Measurements from ENCODE around the gene MTPN.

The MTPN gene

DNA sequence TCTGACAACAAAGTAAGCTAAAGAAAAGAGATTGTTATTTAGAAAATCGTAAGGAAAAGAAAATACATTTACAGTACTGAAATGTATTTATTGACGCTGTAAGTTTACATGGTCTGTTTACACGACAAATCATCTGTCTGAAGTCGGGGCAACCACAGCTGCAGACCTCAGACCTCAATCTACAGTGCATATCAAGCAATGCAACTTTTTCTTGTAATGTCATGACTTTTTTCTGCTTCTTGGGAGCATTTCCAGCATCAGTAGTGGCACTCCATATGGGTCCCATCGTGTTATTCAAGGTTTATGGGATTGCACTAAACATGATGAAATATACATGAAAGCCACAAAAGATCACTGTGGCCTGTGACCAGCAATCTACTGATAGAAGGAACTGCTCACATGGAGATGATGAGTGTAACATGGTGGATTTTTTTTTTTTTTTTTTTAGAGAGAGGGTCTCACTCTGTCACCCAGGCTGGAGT is 77.1 kb downstream of the MTPN start:
- H3K27me3 ChIP-seq (ENCODE audit: insufficient read depth, insufficient read length): no peaks in the 10 kb centered on the region
- no peak for DNase-seq (ENCODE audit: low read depth, low spot score)
- H3K9me3 ChIP-seq (ENCODE audit: insufficient read depth, low read length): no peaks in the 10 kb centered on the region
- TF ChIP-seq SUZ12 (IDR thresholded peaks at IDR 0.05; ENCODE audit: extremely low read depth, insufficient read depth, insufficient read length) (no peak), ZNF274 (IDR thresholded peaks at IDR 0.05; ENCODE audit: low read depth, low read length) (no peak), YY1 (IDR thresholded peaks at IDR 0.05; ENCODE audit: insufficient read depth, insufficient read length) (no peak)
- H3K9ac ChIP-seq (ENCODE audit: insufficient read length, low read depth): no peak overlapping the region
- H3K4me1 ChIP-seq (ENCODE audit: insufficient read depth, insufficient read length): no peaks in the 10 kb centered on the region
- no peaks in the 10 kb centered on the region for H3K36me3 ChIP-seq (ENCODE audit: insufficient read depth, insufficient read length, low read length)
- no peak overlapping the region for H3K4me3 ChIP-seq (ENCODE audit: insufficient read length, low read depth)

DNA sequence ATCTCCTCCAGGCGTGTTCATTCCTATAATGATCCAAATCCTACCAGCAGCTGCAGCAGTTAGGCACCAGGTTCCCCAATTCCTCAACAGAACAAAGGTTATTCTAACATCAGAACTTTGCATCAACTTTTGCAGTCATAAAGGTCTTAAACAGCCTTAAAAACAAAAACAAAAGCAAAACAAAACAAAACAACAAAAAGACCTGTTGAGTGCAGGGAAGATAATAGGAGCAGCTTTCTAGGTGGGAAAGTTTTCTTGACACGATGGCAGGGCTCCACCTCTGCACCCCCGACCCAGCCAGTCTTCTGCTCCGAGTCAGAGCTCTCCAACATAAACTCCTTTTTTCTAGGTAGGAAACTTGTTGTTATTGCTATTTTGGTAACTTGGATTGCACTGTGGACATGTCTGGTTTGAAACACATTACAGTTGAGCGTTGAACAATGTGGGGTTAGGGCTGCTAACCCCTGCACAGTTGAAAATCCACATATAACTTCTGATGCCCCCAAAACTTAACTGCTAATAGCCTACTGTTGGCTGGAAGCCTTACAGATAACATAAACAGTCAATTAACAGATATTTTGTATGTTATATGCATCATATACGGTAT is 77.6 kb downstream of the MTPN start:
- Histone ChIP-seq H3K9me3 (ENCODE audit: insufficient read depth, low read length) (no peaks in the 10 kb centered on the region), H3K36me3 (ENCODE audit: insufficient read depth, insufficient read length, low read length) (no peaks in the 10 kb centered on the region), H3K4me1 (ENCODE audit: insufficient read depth, insufficient read length) (no peaks in the 10 kb centered on the region), H3K27me3 (ENCODE audit: insufficient read depth, insufficient read length) (no peaks in the 10 kb centered on the region), H3K4me3 (ENCODE audit: insufficient read length, low read depth) (no peak overlapping the region), H3K9ac (ENCODE audit: insufficient read length, low read depth) (no peak overlapping the region)
- no peak for DNase-seq (ENCODE audit: low read depth, low spot score)
- TF ChIP-seq YY1 (IDR thresholded peaks at IDR 0.05; ENCODE audit: insufficient read depth, insufficient read length): no peak
- TF ChIP-seq ZNF274 (IDR thresholded peaks at IDR 0.05; ENCODE audit: low read depth, low read length): no peak
- no peak for TF ChIP-seq SUZ12 (IDR thresholded peaks at IDR 0.05; ENCODE audit: extremely low read depth, insufficient read depth, insufficient read length)

DNA sequence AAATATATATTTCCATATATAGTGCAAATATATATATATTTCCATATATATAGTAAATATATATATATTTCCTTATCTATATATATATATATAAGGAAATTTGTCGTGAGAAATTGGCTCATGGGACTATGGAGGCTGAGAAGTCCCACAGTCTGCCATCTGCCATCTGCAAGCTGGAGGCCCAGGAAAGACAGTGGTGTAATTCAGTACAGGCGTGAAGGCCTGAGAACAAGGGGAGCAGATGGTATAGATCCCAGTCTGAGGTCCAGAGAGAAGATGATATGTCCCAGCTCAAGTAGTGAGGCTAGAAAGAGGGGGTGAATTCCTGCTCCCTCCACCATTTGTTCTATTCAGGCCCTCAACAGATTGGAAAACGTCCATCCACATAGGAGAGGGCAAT is 78.9 kb downstream of the MTPN start:
- no peak overlapping the region for H3K4me3 ChIP-seq (ENCODE audit: insufficient read length, low read depth)
- no peaks in the 10 kb centered on the region for H3K27me3 ChIP-seq (ENCODE audit: insufficient read depth, insufficient read length)
- no peak for TF ChIP-seq ZNF274 (IDR thresholded peaks at IDR 0.05; ENCODE audit: low read depth, low read length)
- no peak for TF ChIP-seq SUZ12 (IDR thresholded peaks at IDR 0.05; ENCODE audit: extremely low read depth, insufficient read depth, insufficient read length)
- TF ChIP-seq YY1 (IDR thresholded peaks at IDR 0.05; ENCODE audit: insufficient read depth, insufficient read length): no peak
- H3K9ac ChIP-seq (ENCODE audit: insufficient read length, low read depth): no peak overlapping the region
- no peaks in the 10 kb centered on the region for H3K36me3 ChIP-seq (ENCODE audit: insufficient read depth, insufficient read length, low read length)
- H3K4me1 ChIP-seq (ENCODE audit: insufficient read depth, insufficient read length): no peaks in the 10 kb centered on the region
- no peak for DNase-seq (ENCODE audit: low read depth, low spot score)
- H3K9me3 ChIP-seq (ENCODE audit: insufficient read depth, low read length): no peaks in the 10 kb centered on the region

GRCh38 chr7:135894816-135895215 is 82.3 kb downstream of the MTPN start:
- TF ChIP-seq SUZ12 (IDR thresholded peaks at IDR 0.05; ENCODE audit: extremely low read depth, insufficient read depth, insufficient read length) (no peak), YY1 (IDR thresholded peaks at IDR 0.05; ENCODE audit: insufficient read depth, insufficient read length) (no peak), ZNF274 (IDR thresholded peaks at IDR 0.05; ENCODE audit: low read depth, low read length) (no peak)
- no peaks in the 10 kb centered on the region for H3K4me1 ChIP-seq (ENCODE audit: insufficient read depth, insufficient read length)
- no peak for DNase-seq (ENCODE audit: low read depth, low spot score)
- H3K4me3 ChIP-seq (ENCODE audit: insufficient read length, low read depth): no peak overlapping the region
- H3K9ac ChIP-seq (ENCODE audit: insufficient read length, low read depth): no peak overlapping the region
- H3K36me3 ChIP-seq (ENCODE audit: insufficient read depth, insufficient read length, low read length): no peaks in the 10 kb centered on the region
- no peaks in the 10 kb centered on the region for H3K9me3 ChIP-seq (ENCODE audit: insufficient read depth, low read length)
- H3K27me3 ChIP-seq (ENCODE audit: insufficient read depth, insufficient read length): no peaks in the 10 kb centered on the region

DNA sequence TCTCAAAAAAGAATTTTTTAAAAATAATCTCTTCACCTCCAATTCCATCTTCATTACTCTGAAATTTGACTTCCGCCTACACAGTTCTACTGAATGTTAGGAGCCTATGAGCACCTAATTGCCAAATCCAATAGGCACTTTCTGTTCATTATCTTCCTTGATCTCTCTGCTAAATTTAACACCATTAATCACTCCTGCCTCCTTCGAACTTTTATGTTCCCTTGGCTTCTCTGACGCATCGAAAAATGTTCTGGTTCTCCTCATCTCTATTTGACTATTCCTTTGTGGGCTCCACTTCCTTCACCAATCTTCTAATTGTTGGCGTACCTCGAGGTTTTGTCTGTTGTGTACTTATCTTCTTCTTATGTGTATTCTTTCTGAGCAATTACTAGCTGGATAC is 87.3 kb downstream of the MTPN start:
- Histone ChIP-seq H3K36me3 (ENCODE audit: insufficient read depth, insufficient read length, low read length) (no peaks in the 10 kb centered on the region), H3K4me3 (ENCODE audit: insufficient read length, low read depth) (no peak overlapping the region), H3K4me1 (ENCODE audit: insufficient read depth, insufficient read length) (no peaks in the 10 kb centered on the region), H3K9ac (ENCODE audit: insufficient read length, low read depth) (no peak overlapping the region), H3K27me3 (ENCODE audit: insufficient read depth, insufficient read length) (no peaks in the 10 kb centered on the region), H3K9me3 (ENCODE audit: insufficient read depth, low read length) (no peaks in the 10 kb centered on the region)
- DNase-seq (ENCODE audit: low read depth, low spot score): no peak
- TF ChIP-seq ZNF274 (IDR thresholded peaks at IDR 0.05; ENCODE audit: low read depth, low read length) (no peak), YY1 (IDR thresholded peaks at IDR 0.05; ENCODE audit: insufficient read depth, insufficient read length) (no peak)

GRCh38 chr7:135888740-135889139 is 88.4 kb downstream of the MTPN start:
- no peak for DNase-seq (ENCODE audit: low read depth, low spot score)
- no peak overlapping the region for H3K9ac ChIP-seq (ENCODE audit: insufficient read length, low read depth)
- TF ChIP-seq ZNF274 (IDR thresholded peaks at IDR 0.05; ENCODE audit: low read depth, low read length) (no peak), YY1 (IDR thresholded peaks at IDR 0.05; ENCODE audit: insufficient read depth, insufficient read length) (no peak), SUZ12 (IDR thresholded peaks at IDR 0.05; ENCODE audit: extremely low read depth, insufficient read depth, insufficient read length) (no peak)
- no peak overlapping the region for H3K4me3 ChIP-seq (ENCODE audit: insufficient read length, low read depth)
- H3K36me3 ChIP-seq (ENCODE audit: insufficient read depth, insufficient read length, low read length): no peaks in the 10 kb centered on the region
- no peaks in the 10 kb centered on the region for H3K9me3 ChIP-seq (ENCODE audit: insufficient read depth, low read length)
- H3K4me1 ChIP-seq (ENCODE audit: insufficient read depth, insufficient read length): no peaks in the 10 kb centered on the region
- no peaks in the 10 kb centered on the region for H3K27me3 ChIP-seq (ENCODE audit: insufficient read depth, insufficient read length)

DNA sequence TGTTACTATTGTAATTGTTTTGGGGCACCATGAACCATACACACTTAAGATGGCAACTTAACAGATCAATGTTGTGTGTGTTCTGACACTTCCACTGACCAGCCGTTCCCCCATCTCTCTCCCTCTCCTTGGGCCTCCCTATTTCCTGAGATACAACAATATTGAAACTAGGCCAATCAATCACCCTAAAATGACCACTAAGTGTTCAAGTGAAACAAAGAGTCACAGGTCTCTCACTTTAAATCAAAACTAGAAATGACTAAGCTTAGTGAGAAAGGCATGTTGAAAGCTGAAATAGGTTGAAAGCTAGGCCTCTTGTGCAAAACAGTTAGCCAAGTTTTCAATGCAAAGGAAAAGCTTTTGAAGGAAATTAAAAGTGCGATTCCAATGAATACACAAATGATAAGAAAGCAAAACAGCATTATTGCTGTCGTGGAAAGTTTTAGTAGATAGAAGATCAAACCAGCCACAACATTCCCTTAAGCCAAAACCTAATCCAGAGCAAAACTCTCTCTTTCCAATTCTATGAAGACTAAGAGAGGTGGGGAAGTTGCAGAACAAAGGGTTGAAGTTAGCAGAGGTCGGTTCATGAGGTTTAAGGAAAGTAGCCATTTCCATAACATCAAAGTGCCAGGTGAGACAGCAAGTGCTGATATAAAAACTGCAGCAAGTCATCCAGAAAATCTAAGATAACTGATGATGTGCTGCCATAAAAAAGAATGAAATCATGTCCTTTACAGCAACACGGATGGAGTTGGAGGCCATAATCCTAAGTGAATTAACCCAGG is 90.6 kb downstream of the MTPN start:
- Histone ChIP-seq H3K4me3 (ENCODE audit: insufficient read length, low read depth) (no peak overlapping the region), H3K4me1 (ENCODE audit: insufficient read depth, insufficient read length) (no peaks in the 10 kb centered on the region), H3K27me3 (ENCODE audit: insufficient read depth, insufficient read length) (no peaks in the 10 kb centered on the region), H3K36me3 (ENCODE audit: insufficient read depth, insufficient read length, low read length) (no peaks in the 10 kb centered on the region), H3K9me3 (ENCODE audit: insufficient read depth, low read length) (no peaks in the 10 kb centered on the region), H3K9ac (ENCODE audit: insufficient read length, low read depth) (no peak overlapping the region)
- no peak for DNase-seq (ENCODE audit: low read depth, low spot score)
- TF ChIP-seq YY1 (IDR thresholded peaks at IDR 0.05; ENCODE audit: insufficient read depth, insufficient read length): no peak
- no peak for TF ChIP-seq SUZ12 (IDR thresholded peaks at IDR 0.05; ENCODE audit: extremely low read depth, insufficient read depth, insufficient read length)
- TF ChIP-seq ZNF274 (IDR thresholded peaks at IDR 0.05; ENCODE audit: low read depth, low read length): no peak
